Testis (tissue), 3 donors: Measurements from ENCODE around the gene PSPC1. TPM values are rescaled to one million over a fixed set of nuclear protein-coding genes. Genes with fewer than 3 reads are reported as not detected.

Experiments used
- DNase-seq: peaks from one replicate; pipeline ENCODE4 v3.0.0-alpha.2; 2019
- H3K27ac ChIP-seq, 2 donors: fragments of 200-600 bp; sonication (generic); one replicate each; pipeline ENCODE4 v1.5.1; 2019
- H3K27me3 ChIP-seq: fragments of 200-600 bp; sonication (generic); one replicate; pipeline ENCODE4 v1.5.1; 2019
- H3K36me3 ChIP-seq: fragments of 200-600 bp; sonication (generic); one replicate; pipeline ENCODE4 v1.5.1; 2017; ENCODE audit warnings: low read depth; ENCODE audit errors: missing control alignments
- H3K4me1 ChIP-seq: fragments of 200-600 bp; sonication (generic); one replicate; pipeline ENCODE4 v1.5.1; 2019
- H3K4me3 ChIP-seq, 2 donors: fragments of 200-600 bp; sonication (generic); one replicate each; pipeline ENCODE4 v1.5.1; 2017 to 2019
- H3K9me3 ChIP-seq: fragments of 200-600 bp; sonication (generic); one replicate; pipeline ENCODE4 v1.5.1; 2017
- POLR2A ChIP-seq: fragments of 450-650 bp; IDR thresholded peaks from one replicate; pipeline ENCODE4 v1.6.1; 2017; ENCODE audit warnings: antibody characterized with exemption, mild to moderate bottlenecking, moderate library complexity
- WGBS, 2 donors: methylation state at CpG; one replicate each; pipeline ENCODE4 v1.1.5; 2018; 5-methylcytosine and 5-hydroxymethylcytosine counted together
- intact Hi-C: fragments of 100-400 bp; cut with DNase I; formaldehyde crosslinking; loops from one replicate; pipeline ENCODE4 v1.15.1; 2023; ENCODE audit warnings: low total_unique reads
- polyA plus RNA-seq: library from polyadenylated mRNA; stranded (reverse); fragments of 350-450 nt; fragmentation: Illumina TruSeq; extraction: RNeasy Lipid Tissue Mini Kit (QIAGEN cat#74804); gene quantifications from one replicate; pipeline ENCODE4 v1.2.3, GENCODE V29; 2014; ENCODE audit warnings: low read depth, low replicate concordance; ENCODE audit not compliant: insufficient read depth
- total RNA-seq, 2 donors: library from RNA; depleted of rRNA; stranded (reverse); fragments of >200 nt; gene quantifications; one replicate each; pipeline ENCODE4 v1.2.3, GENCODE V29; 2016
- TF ChIP-seq, protein P1 (sequence below), 3 experiments: fragments of 450-650 bp in 2 of 3; fragments of 200-600 bp in 1 of 3; sonication (generic) in 1 of 3; IDR thresholded peaks; one replicate each; pipeline ENCODE4 v1.5.1; 2016 to 2019; ENCODE audit warnings: antibody characterized with exemption in 3 of 3, mild to moderate bottlenecking in 2 of 3, moderate library complexity in 1 of 3

Gene PSPC1
- total and polyA plus RNA-seq, 3 donors from 2014 or later, result 92.0 to 145 (median 129) TPM

DNA sequence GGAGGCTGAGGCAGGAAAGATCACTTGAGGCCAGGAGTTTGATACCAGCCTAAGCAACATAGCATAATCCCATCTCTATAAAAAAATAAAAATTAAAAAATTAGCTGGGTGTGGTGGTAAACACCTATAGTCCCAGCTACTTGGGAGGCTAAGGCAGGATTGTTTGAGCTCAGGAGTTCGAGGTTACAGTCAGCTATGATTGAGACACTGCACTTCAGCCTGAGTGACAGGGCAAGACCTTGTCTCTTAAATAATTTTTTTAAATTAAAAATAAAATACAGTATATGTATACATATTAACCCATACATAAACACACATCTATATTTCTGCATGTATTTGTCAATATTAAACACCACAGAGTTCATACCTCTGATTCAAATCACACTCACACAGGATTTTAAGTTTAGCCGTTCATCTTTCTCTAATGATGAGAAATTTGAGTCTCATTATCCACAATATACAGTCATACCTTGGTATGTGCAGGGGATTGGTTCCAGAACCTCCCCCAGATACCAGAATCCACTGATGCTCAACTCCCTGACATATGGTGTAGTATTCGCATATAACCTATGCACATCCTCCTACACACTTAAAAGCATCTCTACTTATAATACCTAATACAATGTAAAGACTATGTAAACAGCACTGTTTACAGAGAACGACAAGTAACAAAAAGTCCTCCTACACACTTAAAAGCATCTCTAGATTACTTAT lies 44.7 kb downstream of the PSPC1 start:
- intact Hi-C loops, result no loop called here
- WGBS, 2 donors, result 85% methylated on average over 4 of the region's 4 CpGs
- H3K27me3 ChIP-seq, result no peaks in the 10 kb centered on the region
- no peaks in the 10 kb centered on the region for H3K9me3 ChIP-seq
- no peak overlapping the region for H3K4me3 ChIP-seq
- peaks cover 13% of the 10 kb centered on the region for H3K4me1 ChIP-seq
- H3K27ac ChIP-seq, result no peak overlapping the region
- TF ChIP-seq, protein P1, sequence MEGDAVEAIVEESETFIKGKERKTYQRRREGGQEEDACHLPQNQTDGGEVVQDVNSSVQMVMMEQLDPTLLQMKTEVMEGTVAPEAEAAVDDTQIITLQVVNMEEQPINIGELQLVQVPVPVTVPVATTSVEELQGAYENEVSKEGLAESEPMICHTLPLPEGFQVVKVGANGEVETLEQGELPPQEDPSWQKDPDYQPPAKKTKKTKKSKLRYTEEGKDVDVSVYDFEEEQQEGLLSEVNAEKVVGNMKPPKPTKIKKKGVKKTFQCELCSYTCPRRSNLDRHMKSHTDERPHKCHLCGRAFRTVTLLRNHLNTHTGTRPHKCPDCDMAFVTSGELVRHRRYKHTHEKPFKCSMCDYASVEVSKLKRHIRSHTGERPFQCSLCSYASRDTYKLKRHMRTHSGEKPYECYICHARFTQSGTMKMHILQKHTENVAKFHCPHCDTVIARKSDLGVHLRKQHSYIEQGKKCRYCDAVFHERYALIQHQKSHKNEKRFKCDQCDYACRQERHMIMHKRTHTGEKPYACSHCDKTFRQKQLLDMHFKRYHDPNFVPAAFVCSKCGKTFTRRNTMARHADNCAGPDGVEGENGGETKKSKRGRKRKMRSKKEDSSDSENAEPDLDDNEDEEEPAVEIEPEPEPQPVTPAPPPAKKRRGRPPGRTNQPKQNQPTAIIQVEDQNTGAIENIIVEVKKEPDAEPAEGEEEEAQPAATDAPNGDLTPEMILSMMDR (IDR thresholded peaks at IDR 0.05), result no peak
- no peak for TF ChIP-seq POLR2A
- no peaks in the 10 kb centered on the region for H3K36me3 ChIP-seq
- no peak for DNase-seq

DNA sequence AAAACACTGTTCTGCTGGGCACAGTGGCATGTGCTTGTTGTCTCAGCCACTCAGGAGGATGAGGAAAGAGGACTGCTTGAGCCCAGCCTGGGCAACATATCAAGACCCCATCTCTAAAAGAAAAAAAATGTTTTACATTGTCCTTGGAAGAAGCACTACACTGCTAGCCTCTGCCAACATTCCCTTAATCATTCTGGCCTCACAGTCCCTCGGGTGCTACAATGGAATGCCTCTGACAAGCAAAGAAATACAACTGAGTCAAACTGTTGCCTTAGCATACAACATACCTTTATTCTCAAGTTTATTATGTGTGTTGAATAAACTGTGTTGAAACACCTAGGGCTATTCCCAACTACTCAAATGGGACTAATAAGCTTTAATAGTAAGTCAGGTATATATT lies 56.1 kb downstream of the PSPC1 start:
- H3K9me3 ChIP-seq, result no peaks in the 10 kb centered on the region
- no peak for DNase-seq
- no peak overlapping the region for H3K27ac ChIP-seq
- H3K27me3 ChIP-seq, result no peaks in the 10 kb centered on the region
- no peaks in the 10 kb centered on the region for H3K36me3 ChIP-seq
- H3K4me1 ChIP-seq, result no peaks in the 10 kb centered on the region
- intact Hi-C loops, result no loop called here
- 38 to 80% methylated on average over 1 of the region's 1 CpG for WGBS, 2 donors
- no peak for TF ChIP-seq POLR2A
- TF ChIP-seq, protein P1 (IDR thresholded peaks at IDR 0.05), result no peak
- no peak overlapping the region for H3K4me3 ChIP-seq

DNA sequence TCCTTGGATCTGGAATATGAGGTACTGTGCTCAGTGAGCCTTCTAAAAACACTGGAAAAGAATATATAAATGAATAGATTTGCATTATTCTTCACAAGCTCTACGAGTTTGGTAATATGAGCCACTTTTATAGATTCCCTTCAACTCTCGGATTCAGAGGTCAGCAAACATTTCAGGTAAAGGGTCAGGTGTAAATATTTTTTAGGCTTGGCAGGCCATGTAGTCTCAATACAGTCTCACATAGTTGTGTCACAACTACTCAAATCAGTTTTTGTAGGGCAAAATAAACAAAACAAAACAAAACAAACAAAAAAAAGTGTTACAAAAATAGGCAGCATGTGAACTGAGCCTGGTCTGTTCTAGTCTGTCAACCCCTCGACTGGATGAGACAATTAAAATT lies 57.4 kb downstream of the PSPC1 start:
- no peak for DNase-seq
- intact Hi-C loops, result no loop called here
- Histone ChIP-seq H3K4me3 (no peak overlapping the region), H3K36me3 (no peaks in the 10 kb centered on the region), H3K4me1 (no peaks in the 10 kb centered on the region), H3K27me3 (no peaks in the 10 kb centered on the region), H3K27ac (no peak overlapping the region), H3K9me3 (no peaks in the 10 kb centered on the region)
- 75 to 84% methylated on average over 3 of the region's 3 CpGs for WGBS, 2 donors
- TF ChIP-seq POLR2A, result no peak
- TF ChIP-seq, protein P1 (IDR thresholded peaks at IDR 0.05), result no peak

DNA sequence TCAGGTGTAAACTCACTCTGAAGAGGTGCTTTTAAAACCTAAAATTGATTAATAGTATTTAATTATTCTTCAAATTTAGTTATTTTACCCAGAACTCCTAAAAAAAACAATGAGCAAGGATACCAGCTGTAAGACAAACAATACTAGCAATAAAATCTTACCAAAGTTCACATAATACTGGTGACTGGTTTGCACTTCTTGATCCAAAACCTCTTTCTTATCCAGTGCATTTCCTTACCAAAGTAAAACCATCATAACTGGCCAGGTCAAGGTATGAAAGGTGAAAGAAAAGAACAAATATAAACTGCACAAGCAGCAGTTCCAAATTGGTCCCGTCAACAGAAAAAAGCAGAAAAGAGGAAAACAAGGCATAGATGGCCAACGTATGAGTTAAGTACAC lies 62.7 kb downstream of the PSPC1 start:
- H3K27ac ChIP-seq, result no peak overlapping the region
- H3K4me3 ChIP-seq, result no peak overlapping the region
- intact Hi-C loops, result no loop called here
- no peaks in the 10 kb centered on the region for H3K36me3 ChIP-seq
- H3K4me1 ChIP-seq, result no peaks in the 10 kb centered on the region
- WGBS, 2 donors, result 75% methylated on average over 2 of the region's 2 CpGs
- no peak for DNase-seq
- TF ChIP-seq, protein P1 (IDR thresholded peaks at IDR 0.05), result no peak
- TF ChIP-seq POLR2A, result no peak
- H3K9me3 ChIP-seq, result no peaks in the 10 kb centered on the region
- no peaks in the 10 kb centered on the region for H3K27me3 ChIP-seq
